ENCODE results near the gene SIK1.
"Not testable (repeated sequence)": the region's sequence is repeated elsewhere in the genome, so short reads cannot be mapped to it uniquely, and the experiment has no call there.

Gene SIK1

GRCh38 chr21:43433340-43434136 is 6.6 kb upstream of the SIK1 start:
- H3K36me3 ChIP-seq (ENCODE audit: insufficient read depth, low read length); H3K4me3 ChIP-seq (ENCODE audit: low read length); H3K27ac ChIP-seq (ENCODE audit: low read depth, low read length); H3K9ac ChIP-seq (ENCODE audit: low read depth, low read length); H3K9me3 ChIP-seq (ENCODE audit: insufficient read depth, low read depth, low read length); H3K27me3 ChIP-seq (ENCODE audit: insufficient read depth, low read length); H3K4me1 ChIP-seq (ENCODE audit: insufficient read depth, low read length): not testable (repeated sequence)
- 100% methylated on average over 1 of the region's 12 CpGs for WGBS

DNA sequence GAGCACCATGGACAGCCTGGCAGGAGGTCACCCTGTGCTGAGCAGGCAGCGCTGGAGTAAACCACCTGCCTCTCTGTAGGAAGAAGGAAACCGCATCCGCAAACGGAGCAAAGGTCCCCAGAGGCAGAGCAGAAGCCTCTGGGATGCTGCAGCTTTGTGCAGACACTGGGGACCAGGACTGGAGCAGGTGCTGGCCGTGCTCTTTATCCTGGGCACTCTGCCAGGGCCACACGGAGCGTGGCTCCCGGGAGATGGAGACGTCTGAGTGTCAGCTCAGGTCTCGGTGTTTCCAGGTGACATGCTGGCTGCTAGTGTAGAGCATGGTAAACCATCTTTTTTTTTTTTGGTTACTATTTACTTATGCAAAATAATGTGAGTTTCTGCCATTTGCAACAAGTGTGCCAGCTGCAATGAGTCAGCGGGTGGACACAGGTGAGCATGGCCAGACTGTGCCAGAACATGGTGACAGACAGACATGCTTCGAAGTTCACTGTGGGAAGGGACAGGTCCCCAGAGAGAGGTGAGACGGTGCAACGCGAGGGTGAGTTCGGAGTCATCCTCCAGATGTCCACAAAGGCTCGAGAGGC is 4.0 kb upstream of the SIK1 start:
- not testable (repeated sequence) for H3K9me3 ChIP-seq (ENCODE audit: insufficient read depth, low read depth, low read length); H3K36me3 ChIP-seq (ENCODE audit: insufficient read depth, low read length); H3K4me1 ChIP-seq (ENCODE audit: insufficient read depth, low read length); H3K9ac ChIP-seq (ENCODE audit: low read depth, low read length); H3K27me3 ChIP-seq (ENCODE audit: insufficient read depth, low read length); H3K27ac ChIP-seq (ENCODE audit: low read depth, low read length); H3K4me3 ChIP-seq (ENCODE audit: low read length)
- WGBS, result 85% methylated on average over 5 of the region's 17 CpGs

DNA sequence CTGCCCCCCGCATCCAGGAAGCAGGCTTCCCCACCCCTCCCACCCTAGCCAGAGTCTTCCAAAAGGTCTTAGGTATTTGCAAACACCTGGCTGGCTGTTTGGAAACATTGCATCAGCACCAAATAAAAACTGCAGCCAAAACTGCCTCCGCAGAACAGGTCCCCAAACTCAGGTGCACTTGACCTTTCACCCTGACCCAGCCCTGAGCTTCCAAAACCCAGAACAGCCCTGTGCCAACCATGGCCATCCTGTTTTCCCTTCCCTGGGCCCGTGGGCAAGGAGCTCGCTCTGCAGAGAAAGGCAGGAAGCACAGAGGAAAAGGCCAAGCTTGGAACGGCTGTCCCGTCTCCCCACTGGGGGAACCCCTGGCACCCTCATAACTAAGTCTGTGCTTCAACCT is 2.0 kb upstream of the SIK1 start:
- H3K9me3 ChIP-seq (ENCODE audit: insufficient read depth, low read depth, low read length); H3K36me3 ChIP-seq (ENCODE audit: insufficient read depth, low read length); H3K4me3 ChIP-seq (ENCODE audit: low read length); H3K4me1 ChIP-seq (ENCODE audit: insufficient read depth, low read length); H3K27me3 ChIP-seq (ENCODE audit: insufficient read depth, low read length); H3K9ac ChIP-seq (ENCODE audit: low read depth, low read length); H3K27ac ChIP-seq (ENCODE audit: low read depth, low read length): not testable (repeated sequence)
- no CpG with 5 or more reads among the region's 6 CpGs for WGBS

DNA sequence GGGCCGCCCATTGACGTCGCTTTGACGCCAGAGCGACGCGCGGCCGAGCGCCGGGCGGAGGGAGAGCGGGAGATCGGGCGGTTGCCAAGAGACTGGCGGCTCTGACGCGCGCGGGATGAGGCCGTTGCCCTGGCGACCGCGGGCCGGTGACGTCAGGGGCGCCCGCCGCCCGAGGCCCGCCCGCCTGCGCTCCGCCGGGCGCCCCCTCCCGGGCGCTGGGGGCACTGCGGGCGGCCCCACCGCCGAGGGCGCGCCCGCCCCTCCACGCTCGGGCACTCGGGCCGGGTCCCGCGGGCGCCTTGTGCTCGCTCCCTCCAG is 270 bp upstream of the SIK1 start:
- not testable (repeated sequence) for H3K27me3 ChIP-seq (ENCODE audit: insufficient read depth, low read length); H3K9ac ChIP-seq (ENCODE audit: low read depth, low read length); H3K9me3 ChIP-seq (ENCODE audit: insufficient read depth, low read depth, low read length); H3K4me3 ChIP-seq (ENCODE audit: low read length); H3K36me3 ChIP-seq (ENCODE audit: insufficient read depth, low read length); H3K4me1 ChIP-seq (ENCODE audit: insufficient read depth, low read length); H3K27ac ChIP-seq (ENCODE audit: low read depth, low read length)
- WGBS, result no CpG with 5 or more reads among the region's 53 CpGs

- H3K4me1 ChIP-seq (ENCODE audit: insufficient read depth, low read length); H3K9me3 ChIP-seq (ENCODE audit: insufficient read depth, low read depth, low read length); H3K9ac ChIP-seq (ENCODE audit: low read depth, low read length); H3K36me3 ChIP-seq (ENCODE audit: insufficient read depth, low read length); H3K27me3 ChIP-seq (ENCODE audit: insufficient read depth, low read length); H3K27ac ChIP-seq (ENCODE audit: low read depth, low read length); H3K4me3 ChIP-seq (ENCODE audit: low read length): not testable (repeated sequence)
- no CpG with 5 or more reads among the region's 43 CpGs for WGBS
Measured at GRCh38 chr21:43426004-43426403, 927 bp downstream of the SIK1 start.

- not testable (repeated sequence) for H3K36me3 ChIP-seq (ENCODE audit: insufficient read depth, low read length); H3K9ac ChIP-seq (ENCODE audit: low read depth, low read length); H3K4me3 ChIP-seq (ENCODE audit: low read length); H3K27me3 ChIP-seq (ENCODE audit: insufficient read depth, low read length); H3K9me3 ChIP-seq (ENCODE audit: insufficient read depth, low read depth, low read length); H3K27ac ChIP-seq (ENCODE audit: low read depth, low read length); H3K4me1 ChIP-seq (ENCODE audit: insufficient read depth, low read length)
- WGBS, result no CpG with 5 or more reads among the region's 15 CpGs
Measured at GRCh38 chr21:43419475-43419874, 7.5 kb downstream of the SIK1 start.

GRCh38 chr21:43414576-43414975 is 12.4 kb downstream of the SIK1 start:
- H3K4me3 ChIP-seq (ENCODE audit: low read length); H3K4me1 ChIP-seq (ENCODE audit: insufficient read depth, low read length); H3K27ac ChIP-seq (ENCODE audit: low read depth, low read length); H3K36me3 ChIP-seq (ENCODE audit: insufficient read depth, low read length); H3K9me3 ChIP-seq (ENCODE audit: insufficient read depth, low read depth, low read length); H3K27me3 ChIP-seq (ENCODE audit: insufficient read depth, low read length); H3K9ac ChIP-seq (ENCODE audit: low read depth, low read length): not testable (repeated sequence)
- WGBS, result no CpG with 5 or more reads among the region's 5 CpGs

DNA sequence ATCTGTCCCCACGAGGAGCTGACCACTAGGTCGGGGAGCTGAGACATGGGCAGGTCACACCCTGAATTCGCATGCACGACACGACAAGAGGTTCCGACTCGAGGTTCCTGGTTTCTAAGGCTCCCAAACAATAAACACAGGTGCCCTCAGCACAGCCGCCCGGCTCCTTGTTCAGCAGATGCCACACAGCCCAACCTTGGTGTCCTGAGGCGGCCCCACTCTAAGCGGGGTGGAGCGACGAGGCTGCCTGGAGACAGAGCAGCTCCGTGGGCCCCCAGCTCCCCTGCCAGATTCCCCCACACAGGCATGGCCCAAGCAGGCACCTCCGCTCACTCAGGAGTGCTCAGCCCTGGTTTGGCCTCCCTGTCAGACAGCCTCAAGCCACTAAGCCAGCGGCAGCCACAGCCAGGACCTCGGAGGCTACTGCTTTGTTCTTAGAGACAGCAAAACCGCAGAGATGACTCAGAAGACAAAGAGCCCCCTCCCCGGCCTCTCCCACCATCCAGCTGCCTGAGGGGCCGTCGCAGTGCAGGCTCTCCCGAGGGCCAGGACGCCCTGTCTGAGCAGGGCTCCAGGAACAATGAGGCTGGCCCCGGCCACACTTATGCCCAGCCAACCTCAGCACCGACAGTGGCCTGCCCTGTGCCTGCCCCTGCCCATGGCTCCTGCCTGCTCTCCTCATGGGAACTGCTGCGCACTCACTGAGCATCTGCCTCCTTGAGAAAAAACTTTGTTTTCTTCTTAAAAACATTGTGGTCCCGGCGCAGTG is 14.7 kb downstream of the SIK1 start:
- not testable (repeated sequence) for H3K9ac ChIP-seq (ENCODE audit: low read depth, low read length); H3K4me1 ChIP-seq (ENCODE audit: insufficient read depth, low read length); H3K27me3 ChIP-seq (ENCODE audit: insufficient read depth, low read length); H3K9me3 ChIP-seq (ENCODE audit: insufficient read depth, low read depth, low read length); H3K36me3 ChIP-seq (ENCODE audit: insufficient read depth, low read length); H3K4me3 ChIP-seq (ENCODE audit: low read length); H3K27ac ChIP-seq (ENCODE audit: low read depth, low read length)
- no CpG with 5 or more reads among the region's 28 CpGs for WGBS

DNA sequence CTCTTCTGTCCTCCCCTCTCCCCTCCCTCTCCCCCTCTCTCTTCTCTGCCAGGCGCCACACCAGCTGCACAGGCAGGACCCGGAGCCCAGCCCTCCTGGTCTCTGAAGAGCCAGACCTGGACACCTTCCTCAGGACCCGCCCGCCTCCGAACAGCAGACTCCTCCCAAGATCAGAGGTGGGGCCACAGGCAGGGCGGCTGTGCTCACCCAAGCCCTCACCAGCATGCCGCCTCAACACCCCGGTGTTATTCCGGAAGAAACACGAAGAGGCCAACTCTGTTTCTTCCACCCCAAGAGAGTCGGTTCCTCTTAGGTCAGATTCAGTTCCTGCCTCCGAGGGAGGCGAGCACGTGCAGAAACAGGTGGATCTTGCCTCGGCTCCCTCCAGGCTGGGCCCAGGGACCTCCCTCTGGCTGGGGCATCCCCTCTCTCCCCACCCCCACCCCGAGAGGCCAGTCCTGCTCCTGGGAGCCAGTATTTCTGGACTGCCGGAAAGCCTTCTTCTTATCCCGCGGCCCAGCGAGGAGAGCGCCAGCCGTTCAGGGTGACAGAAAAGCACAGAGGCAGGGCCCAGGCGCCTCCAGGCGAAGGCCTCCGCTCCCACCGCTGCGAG is 16.4 kb downstream of the SIK1 start:
- not testable (repeated sequence) for H3K36me3 ChIP-seq (ENCODE audit: insufficient read depth, low read length); H3K9ac ChIP-seq (ENCODE audit: low read depth, low read length); H3K4me1 ChIP-seq (ENCODE audit: insufficient read depth, low read length); H3K27me3 ChIP-seq (ENCODE audit: insufficient read depth, low read length); H3K9me3 ChIP-seq (ENCODE audit: insufficient read depth, low read depth, low read length); H3K27ac ChIP-seq (ENCODE audit: low read depth, low read length); H3K4me3 ChIP-seq (ENCODE audit: low read length)
- no CpG with 5 or more reads among the region's 27 CpGs for WGBS

GRCh38 chr21:43407139-43407538 is 19.8 kb downstream of the SIK1 start:
- H3K9ac ChIP-seq (ENCODE audit: low read depth, low read length); H3K27ac ChIP-seq (ENCODE audit: low read depth, low read length); H3K9me3 ChIP-seq (ENCODE audit: insufficient read depth, low read depth, low read length); H3K36me3 ChIP-seq (ENCODE audit: insufficient read depth, low read length); H3K4me3 ChIP-seq (ENCODE audit: low read length); H3K27me3 ChIP-seq (ENCODE audit: insufficient read depth, low read length); H3K4me1 ChIP-seq (ENCODE audit: insufficient read depth, low read length): not testable (repeated sequence)
- no CpG with 5 or more reads among the region's 13 CpGs for WGBS

GRCh38 chr21:43404450-43404849 is 22.5 kb downstream of the SIK1 start:
- whole genome bisulfite sequencing, result no CpG with 5 or more reads among the region's 14 CpGs
- not testable (repeated sequence) for H3K4me1 ChIP-seq (ENCODE audit: insufficient read depth, low read length); H3K27me3 ChIP-seq (ENCODE audit: insufficient read depth, low read length); H3K36me3 ChIP-seq (ENCODE audit: insufficient read depth, low read length); H3K9me3 ChIP-seq (ENCODE audit: insufficient read depth, low read depth, low read length); H3K27ac ChIP-seq (ENCODE audit: low read depth, low read length); H3K4me3 ChIP-seq (ENCODE audit: low read length); H3K9ac ChIP-seq (ENCODE audit: low read depth, low read length)
